Measurements from ENCODE around the gene TNS1. TPM values are rescaled to one million over a fixed set of nuclear protein-coding genes. Genes with fewer than 3 reads are reported as not detected.

Gene TNS1
- total RNA-seq, 1 experiment from 2014 or later = 3.4 TPM

DNA sequence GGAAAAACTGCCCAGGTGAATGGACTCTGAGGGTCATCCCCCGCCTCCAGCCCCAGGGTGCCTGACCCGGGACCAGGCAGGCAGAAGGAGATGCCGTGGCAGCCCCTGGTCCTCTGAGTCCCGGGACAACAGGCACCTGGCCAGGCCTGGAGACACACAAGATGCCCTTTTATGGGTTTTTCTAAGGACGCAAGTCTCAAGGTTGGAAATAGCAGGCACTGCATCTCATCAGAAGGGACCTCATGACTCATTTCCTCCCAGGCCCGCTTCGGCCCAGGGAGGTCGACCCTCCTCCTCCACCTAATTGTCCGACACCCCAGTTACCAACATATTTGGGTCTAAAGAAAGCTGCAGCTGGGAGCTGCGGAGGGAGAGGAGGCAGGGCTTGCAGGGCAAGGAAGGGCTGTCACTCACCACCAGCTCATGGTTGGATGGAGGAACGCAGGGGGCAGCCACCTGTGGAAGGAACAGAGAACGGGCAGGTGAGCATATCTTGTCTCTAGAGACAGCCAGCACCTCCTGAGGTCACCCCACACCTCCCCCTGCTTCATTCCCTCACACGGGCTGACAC lies 82.9 kb downstream of the TNS1 start:
- Histone ChIP-seq H4K91ac (ENCODE audit: insufficient read length, low read depth, low read length) (no peak overlapping the region), H3K23me2 (ENCODE audit: insufficient read length, low read depth, low read length, poor library complexity, severe bottlenecking) (no peaks in the 10 kb centered on the region), H4K5ac (ENCODE audit: insufficient read length, low read depth, low read length) (no peak overlapping the region), H2AFZ (ENCODE audit: low read length) (no peak overlapping the region), H2AK5ac (ENCODE audit: insufficient read length, low read length) (no peak overlapping the region), H3K4me1 (ENCODE audit: insufficient read depth, low read length) (peaks cover 13% of the 10 kb centered on the region; the same call in 1 of the 2 replicates), H3K79me1 (ENCODE audit: insufficient read depth, low read depth, low read length, poor library complexity, severe bottlenecking) (no peaks in the 10 kb centered on the region), H4K8ac (replicated peaks; ENCODE audit: insufficient read length, low read depth, low read length) (no peak overlapping the region), H3K56ac (ENCODE audit: insufficient read length, low read depth, low read length) (no peak overlapping the region), H2BK120ac (ENCODE audit: low read depth, low read length, poor library complexity, severe bottlenecking) (no peak overlapping the region), H3T11ph (ENCODE audit: low read length) (no peak overlapping the region), H2BK5ac (ENCODE audit: insufficient read length, low read length) (no peak overlapping the region), H3K79me2 (ENCODE audit: insufficient read depth, low read length) (no peaks in the 10 kb centered on the region), H3K14ac (ENCODE audit: insufficient read depth, low read length) (peak overlapping the region; percentile 71), H4K20me1 (ENCODE audit: control insufficient read depth, insufficient read depth, insufficient read length) (no peaks in the 10 kb centered on the region), H3K4ac (ENCODE audit: low read depth, low read length) (no peak overlapping the region), H2BK12ac (ENCODE audit: insufficient read length, low read depth, low read length) (no peak overlapping the region), H3K27ac (ENCODE audit: insufficient read length, low read depth, low read length) (no peak overlapping the region), H3K9ac (ENCODE audit: extremely low read depth, insufficient read length, low read length) (no peak overlapping the region), H3K27me3 (ENCODE audit: insufficient read depth, low read length) (no peaks in the 10 kb centered on the region), H3K9me3 (ENCODE audit: control insufficient read depth, low read depth, low read length) (no peaks in the 10 kb centered on the region), H3K4me2 (ENCODE audit: insufficient read depth, insufficient read length, low read length) (peak overlapping the region; percentile 18), H3K18ac (ENCODE audit: insufficient read length, low read depth, low read length) (peak overlapping the region; percentile 60), H2BK20ac (ENCODE audit: low read depth, low read length, poor library complexity, severe bottlenecking) (no peak overlapping the region), H3K23ac (ENCODE audit: insufficient read length, low read depth, low read length) (no peak overlapping the region), H2BK15ac (ENCODE audit: low read depth, low read length) (no peak overlapping the region)
- Mint-ChIP-seq H3K27me3 (ENCODE audit: low read depth) (peaks cover 5% of the 10 kb centered on the region), H3K27ac (peak overlapping the region in 2 of 3 experiments; percentile 85 to 89; a peak in 3 of 7 replicates), H3K4me1 (peaks cover 49 to 62% of the 10 kb centered on the region in 2 experiments), H3K4me3 (peak overlapping the region in 1 of 2 experiments; percentile 19; a peak in 2 of 5 replicates), H3K9me3 (peaks cover 0 to 2% of the 10 kb centered on the region in 2 experiments; a peak in 1 of 5 replicates), H3K36me3 (ENCODE audit: insufficient read depth in 1 of 3, low read depth in 3 of 3) (no peaks in the 10 kb centered on the region; a peak in 1 of 7 replicates)
- no peak for TF ChIP-seq CTCF (conservative IDR thresholded peaks at IDR 0.05)
- peak; percentile 64 for DNase-seq
- no CpG with 5 or more reads among the region's 13 CpGs for WGBS (ENCODE audit: extremely low coverage, insufficient read length, low lambda C conversion rate)
